Hepatocyte (in vitro differentiated cells): ENCODE results near the gene MRPL42. TPM values are rescaled to one million over a fixed set of nuclear protein-coding genes. Genes with fewer than 3 reads are reported as not detected.
A peak's percentile ranks its signal among the peaks of the same experiment; 100 is the strongest.

ENCODE experiments used
- DNase-seq: peaks from one replicate; pipeline ENCODE4 v3.0.0-alpha.2; 2016; ENCODE audit warnings: low spot score
- H2AFZ ChIP-seq: fragments of 200-600 bp; sonication (generic); 2 replicates; pipeline ENCODE4 v1.6.0; 2016; ENCODE audit warnings: antibody characterized with exemption, mild to moderate bottlenecking
- H3K27ac ChIP-seq: fragments of 200-600 bp; sonication (generic); 2 replicates; pipeline ENCODE4 v1.5.1; 2016; ENCODE audit warnings: mild to moderate bottlenecking
- H3K27me3 ChIP-seq: fragments of 200-600 bp; sonication (generic); 2 replicates; pipeline ENCODE4 v1.6.1; 2016
- H3K36me3 ChIP-seq: fragments of 200-600 bp; sonication (generic); replicated peaks from 2 replicates; pipeline ENCODE4 v1.5.1; 2016; ENCODE audit warnings: low read depth; ENCODE audit not compliant: insufficient read depth
- H3K4me1 ChIP-seq: fragments of 200-600 bp; sonication (generic); 2 replicates; pipeline ENCODE4 v1.5.1; 2016; ENCODE audit warnings: mild to moderate bottlenecking, moderate library complexity; ENCODE audit not compliant: insufficient read depth
- H3K4me2 ChIP-seq: fragments of 200-600 bp; sonication (generic); 2 replicates; pipeline ENCODE4 v1.6.0; 2016
- H3K4me3 ChIP-seq: fragments of 200-600 bp; sonication (generic); 2 replicates; pipeline ENCODE4 v1.5.1; 2016; ENCODE audit warnings: mild to moderate bottlenecking
- H3K79me2 ChIP-seq: fragments of 200-600 bp; sonication (generic); 2 replicates; pipeline ENCODE4 v1.6.0; 2017; ENCODE audit warnings: mild to moderate bottlenecking
- H3K9me2 ChIP-seq: fragments of 200-600 bp; sonication (generic); replicated peaks from 2 replicates; pipeline ENCODE4 v1.6.0; 2017; ENCODE audit warnings: mild to moderate bottlenecking; ENCODE audit not compliant: insufficient read depth
- H3K9me3 ChIP-seq: fragments of 200-600 bp; sonication (generic); 2 replicates; pipeline ENCODE4 v1.5.1; 2016; ENCODE audit warnings: low read depth, mild to moderate bottlenecking
- H4K20me1 ChIP-seq: fragments of 200-600 bp; sonication (generic); 2 replicates; pipeline ENCODE4 v1.6.0; 2016; ENCODE audit warnings: mild to moderate bottlenecking; ENCODE audit not compliant: insufficient read depth, poor library complexity, severe bottlenecking
- EZH2 ChIP-seq: fragments of 200-600 bp; sonication (generic); IDR thresholded peaks from 2 replicates; pipeline ENCODE4 v1.6.1; 2016; ENCODE audit warnings: antibody characterized with exemption, mild to moderate bottlenecking, borderline replicate concordance
- EZH2phosphoT487 ChIP-seq: fragments of 200-600 bp; sonication (generic); IDR thresholded peaks from one replicate; pipeline ENCODE4 v1.6.1; 2018; ENCODE audit warnings: antibody characterized with exemption, mild to moderate bottlenecking, low read depth, moderate library complexity; ENCODE audit not compliant: unreplicated experiment, severe bottlenecking
- WGBS: methylation state at CpG from one replicate; pipeline ENCODE4 v1.1.6; 2016; ENCODE audit warnings: low lambda C conversion rate; ENCODE audit errors: missing lambda C conversion rate; 5-methylcytosine and 5-hydroxymethylcytosine counted together
- polyA plus RNA-seq: library from polyadenylated mRNA; unstranded; fragments of >200 nt; fragmentation: Nextera tagmentation; extraction: Ambion mirVana; gene quantifications from 2 replicates; pipeline ENCODE4 v1.2.1, GENCODE V29; 2016
- total RNA-seq: library from RNA; depleted of rRNA; stranded (reverse); fragments of >200 nt; gene quantifications from 2 replicates; pipeline ENCODE4 v1.2.3, GENCODE V29; 2014
- TF ChIP-seq, protein P1 (sequence below): fragments of 200-600 bp; sonication (generic); IDR thresholded peaks from 2 replicates; pipeline ENCODE4 v1.5.1; 2016; ENCODE audit warnings: antibody characterized with exemption, mild to moderate bottlenecking; ENCODE audit not compliant: poor library complexity

The MRPL42 gene
- total and polyA plus RNA-seq, 2 experiments from 2014 or later = 74.9 to 111 TPM

DNA sequence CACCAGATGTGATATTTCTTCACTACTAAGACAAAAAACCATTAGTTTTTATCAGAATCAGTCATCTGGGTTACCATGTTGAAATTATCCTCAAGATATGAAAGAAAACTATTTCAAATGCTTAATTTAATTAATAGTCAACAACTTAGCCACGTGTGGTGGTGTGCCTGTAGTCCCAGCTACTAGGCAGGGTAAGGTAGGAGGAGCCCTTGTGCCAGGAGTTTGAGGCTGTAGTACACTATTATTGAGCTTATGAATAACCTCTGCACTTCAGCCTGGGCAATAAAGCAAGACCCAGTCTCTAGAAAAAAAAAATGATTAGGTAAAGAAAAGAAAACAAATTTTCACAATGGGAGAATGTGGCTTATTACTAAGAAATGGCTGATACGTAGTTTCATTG lies 33.4 kb downstream of the MRPL42 start:
- Histone ChIP-seq H3K4me3 (no peak overlapping the region), H3K27me3 (no peaks in the 10 kb centered on the region), H3K79me2 (no peaks in the 10 kb centered on the region), H3K4me2 (no peak overlapping the region), H3K4me1 (no peaks in the 10 kb centered on the region), H2AFZ (no peak overlapping the region), H3K36me3 (no peaks in the 10 kb centered on the region), H3K9me2 (no peaks in the 10 kb centered on the region), H3K27ac (no peak overlapping the region), H3K9me3 (no peaks in the 10 kb centered on the region), H4K20me1 (no peaks in the 10 kb centered on the region)
- WGBS = 80% methylated on average over 2 of the region's 2 CpGs
- no peak for DNase-seq
- TF ChIP-seq EZH2phosphoT487 (no peak), EZH2 (no peak)
- TF ChIP-seq, protein P1, sequence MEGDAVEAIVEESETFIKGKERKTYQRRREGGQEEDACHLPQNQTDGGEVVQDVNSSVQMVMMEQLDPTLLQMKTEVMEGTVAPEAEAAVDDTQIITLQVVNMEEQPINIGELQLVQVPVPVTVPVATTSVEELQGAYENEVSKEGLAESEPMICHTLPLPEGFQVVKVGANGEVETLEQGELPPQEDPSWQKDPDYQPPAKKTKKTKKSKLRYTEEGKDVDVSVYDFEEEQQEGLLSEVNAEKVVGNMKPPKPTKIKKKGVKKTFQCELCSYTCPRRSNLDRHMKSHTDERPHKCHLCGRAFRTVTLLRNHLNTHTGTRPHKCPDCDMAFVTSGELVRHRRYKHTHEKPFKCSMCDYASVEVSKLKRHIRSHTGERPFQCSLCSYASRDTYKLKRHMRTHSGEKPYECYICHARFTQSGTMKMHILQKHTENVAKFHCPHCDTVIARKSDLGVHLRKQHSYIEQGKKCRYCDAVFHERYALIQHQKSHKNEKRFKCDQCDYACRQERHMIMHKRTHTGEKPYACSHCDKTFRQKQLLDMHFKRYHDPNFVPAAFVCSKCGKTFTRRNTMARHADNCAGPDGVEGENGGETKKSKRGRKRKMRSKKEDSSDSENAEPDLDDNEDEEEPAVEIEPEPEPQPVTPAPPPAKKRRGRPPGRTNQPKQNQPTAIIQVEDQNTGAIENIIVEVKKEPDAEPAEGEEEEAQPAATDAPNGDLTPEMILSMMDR = no peak

DNA sequence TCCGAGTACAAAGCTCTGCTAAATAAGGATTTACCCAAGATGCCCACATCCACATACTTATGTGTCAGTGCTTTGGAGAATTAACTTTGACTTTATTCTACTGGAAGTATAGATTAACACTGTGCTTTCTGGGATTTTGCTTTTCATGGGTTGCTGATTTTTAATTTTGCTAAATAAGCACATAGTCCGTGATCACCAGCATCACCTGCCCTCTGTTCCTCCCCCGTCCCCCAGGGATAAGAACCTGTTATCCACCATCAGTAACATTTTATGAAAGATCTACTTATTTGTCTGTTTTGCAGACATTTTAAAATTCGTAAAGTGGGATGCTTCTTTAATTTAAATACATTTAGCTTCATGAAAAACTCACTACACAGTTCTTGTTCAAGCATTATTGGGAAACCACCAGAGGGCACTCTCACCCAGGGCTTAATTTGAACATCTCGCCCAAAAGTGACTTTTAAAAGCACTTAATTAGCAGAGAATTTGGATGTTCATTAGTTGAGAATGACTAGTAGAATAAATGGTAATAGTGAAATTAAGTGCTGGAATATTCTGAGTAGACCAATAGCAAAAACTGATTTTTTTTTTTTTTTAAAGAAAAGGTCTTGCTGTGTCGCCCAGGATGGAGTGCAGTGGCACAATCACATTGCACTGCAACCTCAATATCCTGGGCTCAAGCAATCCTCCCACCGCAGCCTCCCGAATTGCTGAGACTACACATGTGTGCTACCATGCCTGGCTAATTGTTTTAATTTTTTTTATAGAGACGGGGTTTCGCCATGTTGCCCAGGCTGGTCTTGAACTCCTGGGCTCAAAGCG lies 35.7 kb downstream of the MRPL42 start:
- Histone ChIP-seq H3K79me2 (no peaks in the 10 kb centered on the region), H3K4me3 (no peak overlapping the region), H4K20me1 (no peaks in the 10 kb centered on the region), H3K9me3 (no peaks in the 10 kb centered on the region), H3K4me2 (no peak overlapping the region), H3K27me3 (no peaks in the 10 kb centered on the region), H3K4me1 (no peaks in the 10 kb centered on the region), H3K9me2 (no peaks in the 10 kb centered on the region), H2AFZ (no peak overlapping the region), H3K27ac (no peak overlapping the region), H3K36me3 (no peaks in the 10 kb centered on the region)
- TF ChIP-seq, protein P1 = peak; percentile 91
- TF ChIP-seq EZH2phosphoT487 (no peak), EZH2 (no peak)
- WGBS = 86% methylated on average over 11 of the region's 11 CpGs
- peak; percentile 62 for DNase-seq

DNA sequence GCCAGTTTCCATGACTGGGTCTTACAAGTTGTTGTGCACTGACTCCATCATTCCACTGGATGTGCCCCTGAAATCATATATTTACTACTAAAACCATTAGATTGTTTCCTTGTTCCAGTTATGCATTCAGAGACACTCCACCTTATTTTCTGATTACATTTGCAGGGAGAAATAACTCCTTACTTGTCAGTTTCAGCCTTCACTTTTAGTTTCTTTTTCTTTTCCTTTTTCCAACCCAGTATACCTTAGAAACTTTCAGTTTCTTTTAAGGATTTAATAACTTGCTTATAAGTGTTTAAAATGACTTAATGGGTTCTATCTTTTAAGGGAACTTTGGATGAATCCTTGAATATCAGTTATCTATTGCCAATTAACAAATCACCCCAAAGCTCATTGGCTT lies 39.9 kb downstream of the MRPL42 start:
- Histone ChIP-seq H3K4me1 (no peaks in the 10 kb centered on the region), H3K27ac (no peak overlapping the region), H2AFZ (no peak overlapping the region)

More for the DNA sequence above, 39.9 kb downstream of the MRPL42 start:
- Histone ChIP-seq H3K79me2 (no peaks in the 10 kb centered on the region), H3K9me3 (no peaks in the 10 kb centered on the region), H3K4me3 (no peak overlapping the region), H3K36me3 (no peaks in the 10 kb centered on the region), H3K27me3 (no peaks in the 10 kb centered on the region), H4K20me1 (no peaks in the 10 kb centered on the region), H3K4me2 (no peak overlapping the region), H3K9me2 (no peaks in the 10 kb centered on the region)
- TF ChIP-seq EZH2 (no peak), EZH2phosphoT487 (no peak)
- TF ChIP-seq, protein P1 = no peak
- no peak for DNase-seq
